Left renal pelvis (tissue), 4 donors: ENCODE measurements around the gene VOPP1. TPM values are rescaled to one million over a fixed set of nuclear protein-coding genes. Genes with fewer than 3 reads are reported as not detected.

Experiments
- DNase-seq, 4 donors: peaks; one replicate each; pipeline ENCODE4 v3.0.0-alpha.2; 2013; ENCODE audit warnings: low read depth in 4 of 4, low spot score in 3 of 4
- polyA plus RNA-seq, 4 donors: library from polyadenylated mRNA; unstranded; fragments of 120-200 nt; gene quantifications; one replicate each; pipeline ENCODE4 v1.2.1, GENCODE V29; 2013; ENCODE audit not compliant: insufficient read length in 4 of 4

Gene VOPP1
- polyA plus RNA-seq, 4 donors: 41.4 to 61.0 (median 59.6) TPM

DNA sequence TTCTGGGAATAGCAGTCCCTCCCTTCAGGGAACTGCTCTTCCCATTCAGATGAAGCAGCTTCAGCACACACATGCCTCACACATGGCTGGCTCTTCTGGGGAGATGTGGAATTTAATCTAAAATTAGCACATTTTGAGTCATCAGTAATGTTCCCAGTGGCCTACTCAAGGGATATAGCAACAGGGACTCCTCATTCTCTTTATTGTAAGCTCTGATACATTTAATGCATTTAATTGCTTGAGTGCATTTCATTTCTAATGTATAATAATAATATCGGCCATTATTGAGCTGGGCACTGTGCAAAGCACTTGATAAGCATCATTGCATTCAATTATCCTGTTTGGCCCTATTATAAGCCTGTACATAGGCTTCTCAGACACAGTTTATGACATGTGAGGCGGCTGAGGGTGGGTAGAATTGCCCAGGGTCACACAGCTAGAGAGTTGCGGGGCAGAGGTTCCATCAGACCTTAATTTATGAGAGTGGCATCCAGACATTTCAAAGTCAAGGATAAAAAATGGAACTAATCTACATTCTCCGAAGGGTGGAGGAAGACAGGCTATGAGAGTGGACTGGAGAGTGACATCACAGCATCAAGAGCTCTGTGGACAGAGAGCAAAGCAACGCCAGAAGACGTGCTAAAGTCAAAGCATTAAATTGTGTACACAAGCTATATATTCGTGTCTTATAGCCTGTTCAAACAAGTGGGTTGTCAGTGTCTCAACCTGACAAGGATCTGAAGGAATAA lies 130.4 kb downstream of the VOPP1 start:
- no peak for DNase-seq

DNA sequence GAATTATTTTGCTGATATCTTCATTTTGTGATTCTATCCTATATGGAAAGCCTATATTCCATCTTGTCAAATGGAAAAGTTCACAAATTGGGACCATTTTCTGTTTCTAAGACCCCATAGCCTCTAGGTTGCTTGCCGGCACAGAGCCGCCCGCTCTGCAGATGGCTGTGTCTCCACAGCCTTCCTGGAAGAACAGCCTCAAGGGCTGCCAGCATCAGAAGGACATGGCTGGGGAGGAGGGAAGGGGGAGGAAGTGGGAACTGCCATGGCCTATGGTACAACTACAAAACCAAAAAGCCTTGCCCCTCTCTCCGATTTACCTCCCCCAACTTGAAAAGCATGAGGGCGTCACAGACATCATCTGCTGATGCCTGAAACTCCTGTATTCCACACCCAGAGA lies 131.3 kb downstream of the VOPP1 start:
- DNase-seq: no peak

DNA sequence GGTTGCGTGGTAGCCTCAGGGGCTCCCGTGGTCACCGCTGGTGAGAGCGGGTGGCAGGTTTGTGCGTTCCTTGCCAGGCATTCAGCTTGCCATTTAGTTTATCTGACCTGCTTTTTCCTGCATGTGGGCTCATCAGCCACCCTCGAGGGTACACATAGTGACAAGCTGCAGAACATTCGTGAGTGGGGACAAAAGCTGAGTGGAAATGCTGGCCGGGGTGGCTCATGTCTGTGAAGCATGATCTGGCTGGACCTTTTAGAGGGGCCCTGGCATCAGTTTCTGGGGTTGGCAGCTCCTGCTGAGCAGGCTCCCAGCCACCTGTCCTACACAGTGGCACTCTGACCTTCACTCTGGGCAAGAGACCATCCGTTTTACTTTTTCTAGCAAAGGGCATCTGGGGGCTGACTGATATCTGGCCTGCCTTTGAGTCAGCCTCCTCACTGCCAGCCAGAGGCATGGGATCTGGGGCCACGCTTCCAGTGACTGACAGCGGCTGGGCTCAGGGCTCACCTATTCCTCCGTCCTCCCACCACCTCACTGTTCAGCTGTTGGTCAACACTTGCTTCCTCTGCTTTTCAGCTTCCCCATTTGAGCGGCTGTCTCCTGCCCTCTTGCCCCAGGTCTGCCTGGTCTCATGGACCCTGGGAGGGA lies 132.1 kb downstream of the VOPP1 start:
- no peak for DNase-seq

DNA sequence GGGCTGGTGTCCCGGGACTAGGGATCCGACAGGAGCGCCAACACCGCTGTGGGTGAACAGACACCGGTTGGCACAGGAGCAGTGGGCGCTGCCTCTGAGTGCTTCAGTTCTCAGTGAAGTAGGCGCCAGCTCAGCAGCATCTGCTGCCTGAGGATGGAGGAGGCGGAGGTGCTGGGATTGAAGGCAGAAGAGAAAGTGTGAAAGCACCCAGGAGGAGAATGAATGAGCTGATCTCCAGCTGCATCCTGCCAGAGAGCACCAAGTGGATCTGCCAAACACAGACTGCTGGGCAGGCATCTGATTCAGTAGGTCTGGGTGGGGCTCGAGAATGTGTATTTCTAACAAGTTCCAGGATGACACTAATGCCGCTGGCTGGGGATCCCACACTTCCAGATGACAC lies 132.7 kb downstream of the VOPP1 start:
- DNase-seq: no peak

DNA sequence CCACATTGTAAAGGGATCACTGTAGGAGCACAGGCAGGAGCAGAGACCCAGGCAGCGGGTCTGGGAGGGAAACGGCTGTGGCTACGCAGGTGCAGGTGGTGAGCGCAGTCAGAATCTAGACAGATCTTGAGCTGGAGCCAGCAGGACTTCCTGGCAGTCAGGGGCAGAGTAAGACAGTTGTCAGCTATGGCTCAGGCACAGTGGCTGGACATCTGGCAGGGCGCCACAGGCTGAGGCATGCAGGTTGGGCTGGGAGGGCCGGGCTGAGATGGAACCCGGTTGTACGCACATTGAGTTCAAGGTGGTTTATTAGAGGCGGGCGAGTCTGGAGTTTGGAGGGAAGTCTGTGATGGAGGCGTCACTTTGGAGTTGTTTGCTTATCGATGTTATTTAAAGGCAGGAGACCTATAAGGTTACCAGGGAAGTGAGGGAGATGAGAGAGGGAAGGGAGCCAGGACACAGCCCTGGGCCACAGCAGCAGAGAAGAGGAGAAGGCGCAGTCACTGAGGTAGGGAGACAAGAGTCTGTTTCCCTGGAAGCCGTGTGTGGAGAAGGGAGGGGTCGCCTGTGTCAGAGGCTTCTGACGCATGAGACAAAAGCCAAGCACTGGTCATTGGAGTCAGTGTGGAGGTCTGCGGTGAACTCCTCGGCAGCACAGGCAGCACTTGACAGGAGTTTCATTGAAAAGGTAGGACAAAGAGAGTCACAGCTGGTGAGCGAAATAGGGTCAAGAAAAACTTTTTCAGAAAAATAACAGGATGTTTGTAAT lies 133.4 kb downstream of the VOPP1 start:
- DNase-seq: no peak

DNA sequence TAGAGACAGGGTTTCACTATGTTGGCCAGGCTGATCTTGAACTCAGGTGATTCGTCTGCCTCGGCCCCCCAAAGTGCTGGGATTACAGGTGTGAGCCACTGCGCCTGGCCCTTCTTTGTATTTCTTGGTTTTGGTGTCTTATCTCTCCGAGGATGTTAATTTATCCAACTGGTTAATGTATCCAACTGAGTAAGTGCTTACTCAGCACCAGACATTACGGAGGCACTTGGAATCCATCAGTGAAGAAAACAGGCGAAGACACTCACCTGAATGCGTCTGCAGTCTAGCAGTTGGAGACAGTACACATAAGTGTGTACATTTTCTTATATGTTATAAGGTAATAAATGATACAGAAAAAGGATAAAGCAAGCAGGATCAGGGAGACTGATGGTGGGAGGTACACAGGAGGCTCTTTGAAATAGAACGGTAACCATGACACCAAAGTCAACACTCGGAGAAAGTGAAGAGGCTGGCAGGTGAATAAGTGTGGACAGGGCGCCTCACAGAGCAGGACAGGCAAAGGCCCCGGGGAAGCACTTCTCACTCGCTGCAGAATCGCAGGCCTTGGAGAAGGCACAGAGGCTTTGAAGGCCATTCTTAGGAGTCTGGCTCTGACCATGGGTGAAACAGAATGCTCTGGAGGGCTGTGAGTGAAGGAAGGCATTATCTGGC lies 134.1 kb downstream of the VOPP1 start:
- no peak for DNase-seq

DNA sequence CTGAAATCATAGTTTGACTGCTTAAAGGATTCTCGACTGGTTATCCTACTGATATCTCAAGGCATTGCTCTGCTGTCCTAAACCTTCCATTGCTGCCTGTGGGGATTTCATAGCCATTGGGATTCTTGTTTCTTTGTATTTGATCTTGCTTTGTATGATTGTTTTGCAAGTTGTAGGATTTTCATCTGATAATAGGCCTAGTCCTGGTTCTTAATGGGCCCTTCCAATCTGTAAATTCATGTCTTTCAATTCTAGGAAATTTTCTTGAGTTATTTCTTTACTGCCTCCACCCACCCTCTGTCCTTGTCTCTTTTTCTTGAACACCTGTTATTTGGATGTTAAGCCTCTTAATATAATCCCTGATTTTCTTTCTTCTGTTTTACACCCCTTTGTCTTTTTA lies 134.9 kb downstream of the VOPP1 start:
- DNase-seq: no peak

DNA sequence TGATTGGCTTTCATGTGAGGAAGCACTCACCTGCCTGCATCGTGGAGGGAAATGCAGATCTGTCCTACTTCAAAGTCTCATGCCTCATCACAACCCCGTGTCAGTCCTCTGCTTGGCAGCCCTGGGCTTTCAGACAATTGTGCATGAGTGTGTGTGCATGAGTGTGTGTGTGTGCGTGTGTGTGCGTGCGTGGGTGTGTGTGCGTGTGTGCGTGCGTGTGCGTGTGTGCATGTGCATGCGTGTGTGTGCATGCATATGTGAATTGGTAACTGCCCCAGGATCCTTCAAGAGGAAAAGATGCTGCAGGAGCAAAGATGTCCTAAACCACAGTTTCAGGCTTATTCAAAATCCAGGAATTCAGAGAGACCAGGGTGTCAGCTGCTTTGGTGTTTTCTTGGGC lies 135.8 kb downstream of the VOPP1 start:
- no peak for DNase-seq

DNA sequence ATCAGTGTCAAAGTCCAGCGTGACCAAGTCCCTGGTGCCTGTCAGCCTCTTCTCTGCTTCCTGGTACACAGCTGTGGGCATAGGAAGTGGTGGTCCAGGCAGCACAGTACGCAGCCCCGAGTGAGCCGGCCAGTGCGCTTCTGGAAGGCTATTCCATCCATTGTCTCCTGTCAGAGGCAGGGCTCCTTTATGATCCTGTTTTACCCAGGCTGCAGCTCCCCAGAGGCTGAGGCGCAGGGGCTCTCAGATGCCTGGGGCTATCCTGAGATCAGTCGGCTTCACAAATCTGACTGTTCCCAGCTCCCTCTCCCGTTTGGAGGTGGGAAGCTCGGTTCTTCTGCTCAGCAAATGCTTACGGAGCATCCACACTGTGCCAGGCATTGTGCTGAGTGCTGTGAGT lies 136.8 kb downstream of the VOPP1 start:
- no peak for DNase-seq

DNA sequence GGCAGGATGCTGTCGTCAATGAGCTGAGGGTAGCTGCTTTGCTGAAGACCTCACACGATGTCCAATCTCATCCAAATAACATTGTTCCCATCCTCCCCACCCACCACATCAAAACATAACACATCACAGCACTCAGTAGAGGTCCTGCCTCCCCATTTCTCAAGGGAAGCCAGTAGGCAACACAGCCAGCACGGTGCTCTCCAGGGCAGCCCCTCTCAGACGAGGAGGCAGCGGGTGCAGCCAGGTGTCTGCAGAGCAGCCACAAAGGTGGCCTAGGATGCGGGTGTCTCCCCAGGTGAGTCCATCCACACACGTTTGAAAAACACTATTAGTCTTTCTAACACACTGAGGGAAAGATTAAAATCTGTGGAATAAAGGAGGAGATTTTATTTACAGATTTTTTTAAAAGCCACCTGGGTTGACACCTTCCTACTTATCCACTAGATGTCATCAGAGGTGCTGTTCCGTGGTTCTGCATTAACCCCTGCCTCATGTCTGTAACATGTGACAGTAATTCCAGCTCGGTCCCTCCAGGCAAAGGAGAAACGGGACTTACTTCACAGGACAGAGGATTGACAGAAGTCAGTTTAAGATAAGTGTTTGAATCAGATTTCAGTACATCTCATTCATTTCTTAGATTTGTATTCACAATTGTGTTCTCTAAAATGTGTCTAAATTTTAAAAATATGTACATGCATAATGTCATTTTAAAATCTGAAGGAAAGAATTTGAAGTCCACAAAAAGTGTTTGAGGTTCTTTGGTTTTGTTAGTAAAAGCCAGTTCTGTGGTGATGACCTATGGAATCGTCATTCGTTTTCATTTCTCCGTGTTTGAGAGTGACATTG lies 139.1 kb downstream of the VOPP1 start:
- peak in 1 of 4 donors; percentile 15 for DNase-seq

DNA sequence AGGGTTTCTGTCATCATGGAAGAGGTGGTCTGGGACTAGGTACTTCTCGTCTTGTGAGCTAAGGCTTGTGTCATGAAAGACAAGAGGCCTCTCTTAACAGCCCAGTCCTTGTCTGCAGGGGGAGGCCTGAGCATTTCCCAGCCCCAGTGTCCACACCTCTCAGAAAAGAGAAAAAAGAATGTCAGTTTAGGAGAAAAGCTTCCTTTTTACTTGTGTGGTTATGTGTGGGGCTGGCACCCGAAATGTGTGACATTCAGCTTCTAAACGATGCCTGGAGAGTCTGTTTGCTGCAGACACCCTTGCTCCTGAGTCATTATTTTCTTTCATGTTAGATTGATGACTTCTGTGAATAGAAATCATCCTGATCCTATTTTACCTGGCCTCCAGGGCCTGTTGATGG lies 139.8 kb downstream of the VOPP1 start:
- DNase-seq: no peak

DNA sequence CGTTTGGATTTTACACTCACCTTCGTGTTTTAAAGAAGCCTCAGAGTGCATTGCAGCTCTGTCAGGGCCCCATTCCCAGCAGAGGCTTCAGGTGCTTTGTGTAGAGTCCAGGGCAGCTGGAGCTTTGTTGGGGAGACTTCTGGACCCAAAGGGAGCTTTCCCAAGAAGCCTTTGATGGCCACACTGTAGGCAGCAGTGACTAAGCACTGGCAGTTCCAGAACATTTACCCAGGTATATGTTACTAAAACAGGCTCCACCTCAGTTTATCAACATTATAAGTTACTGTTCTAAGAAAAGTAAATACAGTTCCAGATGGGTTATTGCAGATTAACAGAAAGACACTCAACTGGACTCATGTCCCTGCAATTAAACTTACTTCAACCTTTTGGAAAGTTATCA lies 140.4 kb downstream of the VOPP1 start:
- DNase-seq: no peak

DNA sequence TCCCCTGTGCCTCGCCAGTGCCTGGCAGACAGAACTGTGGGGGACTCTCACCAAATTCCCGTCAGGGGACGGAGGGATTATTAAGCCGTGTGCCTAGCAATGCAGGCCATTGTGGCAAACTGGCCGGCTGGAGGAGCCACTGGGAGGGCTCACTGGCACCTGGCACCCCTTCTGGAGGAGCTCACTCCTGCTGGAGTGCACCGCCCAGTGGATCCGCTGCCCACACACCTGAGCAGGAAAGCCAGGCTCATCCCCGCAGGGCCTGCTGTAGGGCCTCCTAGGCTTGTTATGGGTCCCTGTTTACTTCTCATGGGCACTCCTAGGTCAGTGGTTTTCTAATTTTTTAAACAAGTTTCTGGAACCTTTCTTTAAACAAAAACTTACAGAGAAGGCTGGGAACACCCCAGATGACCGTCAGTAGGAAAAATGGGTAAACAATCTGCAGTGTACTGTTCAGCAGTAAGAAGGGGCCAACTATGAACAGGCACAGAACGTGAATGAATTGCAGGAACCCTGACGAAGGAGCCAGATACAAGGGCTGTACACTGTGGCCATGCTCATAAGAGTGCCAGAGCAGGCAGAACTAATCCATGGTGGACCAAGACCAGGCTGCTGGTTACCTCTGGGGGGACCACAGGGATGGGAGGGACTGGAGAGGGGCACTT lies 142.3 kb downstream of the VOPP1 start:
- no peak for DNase-seq

DNA sequence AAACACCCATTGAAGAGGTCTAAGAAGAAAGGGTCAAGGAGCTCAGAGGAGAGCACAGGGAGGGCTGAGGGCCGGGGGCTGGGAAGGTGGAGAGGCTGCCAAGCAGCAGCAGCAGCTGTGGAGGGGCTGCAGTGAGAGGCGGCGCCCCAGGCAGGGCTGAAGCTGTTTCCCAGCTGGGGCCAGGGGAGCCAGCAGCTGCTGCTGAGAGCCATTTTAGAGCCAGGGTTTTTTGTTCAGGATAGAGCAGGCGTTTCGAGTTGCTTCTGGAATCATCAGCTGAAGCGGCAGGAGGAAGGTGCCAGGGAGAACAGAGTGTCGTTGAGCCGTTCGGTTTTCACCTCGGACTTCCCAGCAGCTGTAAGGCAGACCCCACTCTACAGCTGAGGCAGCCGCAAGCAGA lies 144.5 kb downstream of the VOPP1 start:
- no peak for DNase-seq

DNA sequence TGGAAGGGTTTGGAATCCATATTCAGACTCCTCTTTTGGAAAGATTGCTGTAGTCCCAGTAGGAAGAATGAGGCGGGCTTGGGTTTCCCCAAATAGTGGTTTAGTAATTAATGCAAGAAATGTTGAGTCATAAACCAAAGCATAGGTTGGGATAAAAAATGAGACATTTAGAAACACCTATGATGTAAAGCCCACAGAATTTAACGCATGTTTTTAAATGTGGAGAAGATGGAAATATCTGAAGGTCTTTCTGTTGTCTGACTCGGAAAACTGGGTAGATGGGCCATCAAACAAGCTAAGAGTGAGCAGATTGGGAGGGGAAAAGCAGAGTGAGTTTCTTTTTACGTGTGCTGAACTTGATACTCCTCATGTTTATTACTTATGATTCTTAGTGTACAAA lies 145.0 kb downstream of the VOPP1 start:
- DNase-seq: no peak

DNA sequence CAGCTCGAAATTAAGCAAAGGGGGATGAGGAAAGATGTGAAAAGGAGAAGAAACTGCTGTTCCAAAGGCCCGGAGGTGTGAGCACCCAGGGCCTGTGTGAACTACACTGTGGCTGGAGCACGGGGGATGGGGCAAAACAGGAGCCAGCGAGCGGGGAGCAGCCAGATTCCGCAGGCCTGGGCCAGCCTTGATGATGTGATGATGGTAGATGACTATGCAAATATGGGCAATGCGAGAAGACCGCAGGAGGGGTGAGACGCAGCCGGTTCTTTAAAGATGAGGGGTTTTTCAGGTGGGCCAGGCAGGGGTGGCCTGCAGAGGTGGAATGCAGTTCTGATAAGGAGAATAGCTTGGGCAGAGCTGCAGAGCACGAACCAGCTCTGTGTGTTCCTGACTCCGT lies 145.6 kb downstream of the VOPP1 start:
- DNase-seq: no peak

DNA sequence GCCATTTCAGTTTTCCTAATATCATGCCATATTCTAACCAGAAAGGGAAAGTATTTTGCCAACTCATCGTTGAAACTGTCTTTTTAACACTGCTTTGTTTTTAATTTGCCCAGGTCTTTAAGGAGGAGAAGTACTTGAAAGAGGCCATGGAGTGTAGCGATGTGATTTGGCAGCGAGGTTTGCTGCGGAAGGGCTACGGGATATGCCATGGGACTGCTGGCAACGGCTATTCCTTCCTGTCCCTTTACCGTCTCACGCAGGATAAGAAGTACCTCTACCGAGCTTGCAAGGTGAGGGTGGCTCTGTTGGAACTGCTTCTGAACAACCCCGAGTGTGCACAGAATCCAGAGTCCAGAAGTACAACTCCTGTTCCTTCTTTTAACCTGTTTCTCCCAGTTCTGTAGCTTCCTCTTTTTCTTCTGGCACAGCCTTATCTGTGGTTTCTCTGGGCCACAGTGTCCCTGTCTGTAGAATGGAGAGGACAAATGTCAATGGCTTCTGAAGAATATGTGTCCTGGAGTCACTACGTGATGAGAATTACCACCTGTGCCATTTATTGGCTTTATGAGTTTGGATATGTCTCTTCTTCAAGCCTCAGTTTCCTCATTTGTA lies 147.1 kb downstream of the VOPP1 start:
- no peak for DNase-seq

DNA sequence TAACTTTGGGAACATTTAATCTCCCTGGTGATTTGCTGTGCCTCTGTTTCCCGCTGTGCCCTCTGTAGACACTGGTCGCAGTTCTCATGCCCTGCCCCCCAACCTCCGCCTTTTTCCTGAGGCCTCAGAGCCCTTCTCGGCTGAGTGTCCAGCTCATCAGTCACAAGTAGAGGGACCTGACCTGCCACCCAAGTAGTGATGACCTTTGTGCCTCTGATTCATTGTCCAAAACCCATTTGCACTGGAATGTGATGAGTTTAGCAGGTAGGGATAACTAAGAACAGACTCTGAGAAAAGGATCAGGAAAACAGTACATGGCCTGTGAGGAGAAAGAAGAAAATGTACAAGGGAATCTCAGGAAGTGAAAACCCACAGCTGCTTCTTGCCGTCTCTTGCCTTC lies 148.4 kb downstream of the VOPP1 start:
- DNase-seq: no peak

DNA sequence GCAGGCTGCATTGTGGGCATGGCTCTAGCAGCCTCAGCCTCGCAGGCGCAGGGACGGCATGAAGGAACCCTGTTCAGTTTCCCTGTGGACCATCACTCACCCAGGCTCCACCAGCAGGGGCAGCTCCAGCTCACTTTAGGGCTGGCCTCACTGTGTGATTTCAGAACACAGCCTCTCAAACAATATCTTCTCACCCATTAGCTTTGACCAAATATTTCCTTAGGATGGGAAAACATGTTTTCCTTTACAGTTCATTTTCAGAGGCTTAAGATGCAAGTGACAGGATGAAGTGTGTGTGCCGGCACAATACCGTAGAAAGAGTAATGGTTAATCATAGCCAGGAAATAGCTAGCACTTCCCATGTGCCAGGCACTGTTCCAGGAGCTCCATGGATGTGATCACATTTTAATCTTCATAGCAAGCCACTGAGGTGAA lies 149.0 kb downstream of the VOPP1 start:
- DNase-seq: no peak
